ENCODE data around the gene METAP1D.

- TF ChIP-seq CTCF (IDR thresholded peaks at IDR 0.05), result no peak
- no peak for TF ChIP-seq EZH2 (IDR thresholded peaks at IDR 0.05)
- TF ChIP-seq EZH2phosphoT487 (IDR thresholded peaks at IDR 0.05), result no peak
Observed at GRCh38 chr2:172049567-172050120, 49.9 kb downstream of the METAP1D start.

All from neural progenitor cell (in vitro differentiated cells).